Calu3 (cell line): Measurements from ENCODE around the gene RAPGEF1. TPM values are rescaled to one million over a fixed set of nuclear protein-coding genes. Genes with fewer than 3 reads are reported as not detected.
"Not testable (repeated sequence)": the region's sequence is repeated elsewhere in the genome, so short reads cannot be mapped to it uniquely, and the experiment has no call there.

Source experiments
- BruUV-seq: library from RNA; stranded (reverse); fragments of 400-500 nt; replicated peaks from 2 replicates; lab custom pipeline; 2021; lab: Mats Ljungman, UMichigan
- CTCF ChIA-PET: fragments of 300-600 bp; sonication (Branson Sonifier 250); formaldehyde crosslinking; loops from one replicate; lab custom pipeline; 2022; ENCODE audit warnings: antibody characterized with exemption; lab: Charles Lee
- DNase-seq: peaks from one replicate; pipeline ENCODE4 v3.0.0; 2022
- H3K27ac Mint-ChIP-seq: one replicate; pipeline ENCODE4 v1.8.0; 2022; ENCODE audit warnings: mixed read lengths; ENCODE audit not compliant: unreplicated experiment
- H3K27me3 Mint-ChIP-seq: one replicate; pipeline ENCODE4 v1.8.0; 2022; ENCODE audit warnings: mixed read lengths; ENCODE audit not compliant: unreplicated experiment
- H3K36me3 Mint-ChIP-seq: one replicate; pipeline ENCODE4 v1.8.0; 2022; ENCODE audit warnings: mild to moderate bottlenecking, moderate library complexity, mixed read lengths; ENCODE audit not compliant: insufficient read depth, unreplicated experiment
- H3K4me1 Mint-ChIP-seq: one replicate; pipeline ENCODE4 v1.8.0; 2022; ENCODE audit warnings: mild to moderate bottlenecking, low read depth, mixed read lengths; ENCODE audit not compliant: unreplicated experiment
- H3K4me3 Mint-ChIP-seq: one replicate; pipeline ENCODE4 v1.8.0; 2022; ENCODE audit warnings: mild to moderate bottlenecking, low read depth, moderate library complexity, mixed read lengths; ENCODE audit not compliant: unreplicated experiment
- H3K9me3 Mint-ChIP-seq: one replicate; pipeline ENCODE4 v1.8.0; 2022; ENCODE audit warnings: low read depth, mixed read lengths; ENCODE audit not compliant: unreplicated experiment
- intact Hi-C: fragments of 100-400 bp; cut with micrococcal nuclease; formaldehyde crosslinking; loops from one replicate; pipeline ENCODE4 v1.10.0; 2022; ENCODE audit not compliant: unreplicated experiment
- total RNA-seq: library from RNA; stranded (reverse); gene quantifications from 2 replicates; pipeline ENCODE4 v1.2.3, GENCODE V29; 2022
- TF ChIP-seq, protein P1 (sequence below): fragments of 200-600 bp; IDR thresholded peaks from one replicate; pipeline ENCODE4 v1.8.0; 2022; ENCODE audit warnings: antibody characterized with exemption; ENCODE audit not compliant: unreplicated experiment

Gene RAPGEF1
- total RNA-seq, 1 experiment from 2014 or later = 32.5 TPM

DNA sequence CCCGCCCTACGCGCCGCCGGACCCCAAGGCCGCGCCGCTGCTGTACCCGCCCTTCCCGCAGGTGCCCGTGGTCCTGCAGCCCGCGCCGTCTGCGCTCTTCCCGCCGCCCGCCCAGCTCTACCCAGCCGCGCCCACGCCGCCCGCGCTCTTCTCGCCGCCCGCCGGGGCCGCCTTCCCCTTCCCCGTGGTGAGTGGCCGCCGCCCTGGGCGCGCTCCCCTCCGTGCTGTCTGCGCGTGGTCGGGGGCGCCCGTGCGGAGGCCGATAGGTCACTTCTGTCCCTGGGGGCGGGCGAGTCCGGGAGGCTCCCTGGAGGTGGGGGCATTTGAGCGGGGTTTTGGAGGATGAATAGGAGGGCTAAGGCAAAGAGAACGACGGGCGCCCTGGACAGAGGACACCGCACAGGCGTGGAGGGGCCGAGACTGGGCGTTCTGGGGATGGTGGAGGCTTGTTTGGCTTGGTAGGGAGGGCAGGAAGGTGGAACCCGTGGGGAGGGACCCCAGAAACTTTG is 185.0 kb downstream of the RAPGEF1 start:
- no peaks in the 10 kb centered on the region for H3K9me3 Mint-ChIP-seq
- TF ChIP-seq, protein P1, sequence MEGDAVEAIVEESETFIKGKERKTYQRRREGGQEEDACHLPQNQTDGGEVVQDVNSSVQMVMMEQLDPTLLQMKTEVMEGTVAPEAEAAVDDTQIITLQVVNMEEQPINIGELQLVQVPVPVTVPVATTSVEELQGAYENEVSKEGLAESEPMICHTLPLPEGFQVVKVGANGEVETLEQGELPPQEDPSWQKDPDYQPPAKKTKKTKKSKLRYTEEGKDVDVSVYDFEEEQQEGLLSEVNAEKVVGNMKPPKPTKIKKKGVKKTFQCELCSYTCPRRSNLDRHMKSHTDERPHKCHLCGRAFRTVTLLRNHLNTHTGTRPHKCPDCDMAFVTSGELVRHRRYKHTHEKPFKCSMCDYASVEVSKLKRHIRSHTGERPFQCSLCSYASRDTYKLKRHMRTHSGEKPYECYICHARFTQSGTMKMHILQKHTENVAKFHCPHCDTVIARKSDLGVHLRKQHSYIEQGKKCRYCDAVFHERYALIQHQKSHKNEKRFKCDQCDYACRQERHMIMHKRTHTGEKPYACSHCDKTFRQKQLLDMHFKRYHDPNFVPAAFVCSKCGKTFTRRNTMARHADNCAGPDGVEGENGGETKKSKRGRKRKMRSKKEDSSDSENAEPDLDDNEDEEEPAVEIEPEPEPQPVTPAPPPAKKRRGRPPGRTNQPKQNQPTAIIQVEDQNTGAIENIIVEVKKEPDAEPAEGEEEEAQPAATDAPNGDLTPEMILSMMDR = no peak

DNA sequence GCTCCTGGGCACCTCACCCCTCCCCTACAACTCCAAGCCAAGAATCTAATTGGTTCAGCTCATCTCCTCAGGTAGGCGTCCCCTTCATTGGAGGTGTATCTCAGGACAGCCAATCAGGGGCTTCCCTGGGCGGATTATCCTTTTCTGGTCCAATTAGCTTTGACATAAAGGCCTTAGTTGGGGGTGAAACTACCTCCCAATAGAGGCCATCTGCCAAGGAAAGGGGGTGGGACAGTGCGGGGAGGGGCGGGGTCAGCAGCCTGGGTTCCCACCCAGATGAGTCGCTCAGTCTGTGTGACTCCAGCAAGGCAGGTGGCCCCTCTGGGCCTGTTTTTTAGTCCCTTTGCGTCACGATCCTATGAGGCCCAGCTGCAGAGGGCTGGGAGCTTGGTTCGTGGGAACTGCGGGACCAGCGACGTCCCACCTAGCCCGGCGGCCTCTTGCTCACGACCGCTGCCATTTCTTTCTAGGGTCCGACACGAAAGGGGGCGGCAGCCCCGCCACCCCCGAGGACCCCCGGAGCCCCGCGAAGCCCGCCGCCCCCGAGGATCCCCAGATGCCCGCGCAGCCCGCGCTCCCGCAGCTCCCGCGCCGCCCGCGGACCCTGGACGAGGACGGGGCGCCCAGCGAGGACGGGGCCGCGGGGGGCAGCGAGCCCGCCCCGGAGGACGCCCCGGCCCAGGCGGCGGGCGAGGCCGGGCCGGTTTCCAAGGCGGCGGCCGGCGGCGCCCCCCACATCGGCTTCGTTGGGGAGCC is 185.6 kb downstream of the RAPGEF1 start:
- no TSS peak for BruUV-seq

More for the DNA sequence above, 185.0 kb downstream of the RAPGEF1 start:
- H3K27me3 Mint-ChIP-seq = peaks cover 49% of the 10 kb centered on the region
- H3K36me3 Mint-ChIP-seq = peaks cover 9% of the 10 kb centered on the region
- CTCF ChIA-PET = no interaction called here
- H3K27ac Mint-ChIP-seq = no peak overlapping the region
- DNase-seq = no peak
- no peak overlapping the region for H3K4me3 Mint-ChIP-seq
- BruUV-seq = no TSS peak
- intact Hi-C loops = no loop called here
- H3K4me1 Mint-ChIP-seq = no peaks in the 10 kb centered on the region

DNA sequence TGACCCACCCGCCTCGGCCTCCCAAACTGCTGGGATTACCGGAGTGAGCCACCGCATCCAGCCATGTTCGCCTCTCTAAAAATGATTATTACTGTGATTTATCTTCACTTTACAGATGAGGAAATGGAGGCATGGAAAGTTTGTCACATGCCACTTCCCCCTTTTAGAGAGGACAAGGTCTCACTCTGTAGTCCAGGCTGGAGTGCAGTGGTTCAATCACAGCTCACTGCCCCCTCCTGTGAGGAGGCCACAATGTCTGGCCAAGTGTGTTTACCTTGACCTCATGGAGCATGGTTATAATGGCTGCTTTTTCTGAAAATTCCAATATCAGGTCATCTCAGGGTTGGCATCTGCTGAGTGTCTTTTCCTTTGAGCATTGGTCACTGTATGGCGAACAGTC is 187.8 kb downstream of the RAPGEF1 start:
- Mint-ChIP-seq H3K27me3 (peaks cover 74% of the 10 kb centered on the region), H3K36me3 (peaks cover 9% of the 10 kb centered on the region), H3K4me3 (no peak overlapping the region), H3K9me3 (no peaks in the 10 kb centered on the region), H3K27ac (no peak overlapping the region), H3K4me1 (no peaks in the 10 kb centered on the region)
- no TSS peak for BruUV-seq
- no peak for DNase-seq
- TF ChIP-seq, protein P1 = no peak
- intact Hi-C loops = no loop called here
- CTCF ChIA-PET = no interaction called here

More for the DNA sequence above, 185.6 kb downstream of the RAPGEF1 start:
- peaks cover 9% of the 10 kb centered on the region for H3K36me3 Mint-ChIP-seq
- CTCF ChIA-PET = interaction anchor here (0.6 kb wide), 2 partner anchors 21 to 165 kb away, joined by 3 to 11 read pairs; no protein-coding TSS in a partner anchor
- no peaks in the 10 kb centered on the region for H3K9me3 Mint-ChIP-seq
- H3K27ac Mint-ChIP-seq = no peak overlapping the region
- no peak overlapping the region for H3K4me3 Mint-ChIP-seq
- intact Hi-C loops = no loop called here
- no peaks in the 10 kb centered on the region for H3K4me1 Mint-ChIP-seq
- TF ChIP-seq, protein P1 = no peak
- peaks cover 56% of the 10 kb centered on the region for H3K27me3 Mint-ChIP-seq
- DNase-seq = no peak

DNA sequence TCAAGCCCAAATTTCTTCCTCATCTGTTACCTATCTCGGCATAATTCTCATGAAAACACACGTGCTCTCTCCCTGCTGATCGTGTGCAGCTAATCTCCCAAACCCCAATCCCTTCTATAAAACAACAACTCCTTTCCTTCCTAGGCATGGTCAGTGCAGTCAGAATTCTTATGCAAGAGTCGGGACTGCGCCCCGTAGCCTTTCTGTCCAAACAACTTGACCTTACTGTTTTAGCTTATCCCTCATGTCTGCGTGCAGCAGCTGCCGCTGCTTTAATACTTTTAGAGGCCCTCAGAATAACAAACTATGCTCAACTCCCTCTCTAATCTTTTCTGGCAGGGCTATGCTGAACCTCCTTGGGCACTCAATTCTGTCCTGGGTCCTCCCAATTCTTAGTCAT is 189.4 kb downstream of the RAPGEF1 start:
- peaks cover 63% of the 10 kb centered on the region for H3K27me3 Mint-ChIP-seq
- BruUV-seq, H3K9me3 Mint-ChIP-seq, DNase-seq, H3K36me3 Mint-ChIP-seq, H3K4me3 Mint-ChIP-seq, intact Hi-C loops, CTCF ChIA-PET, H3K27ac Mint-ChIP-seq, H3K4me1 Mint-ChIP-seq: not testable (repeated sequence)

DNA sequence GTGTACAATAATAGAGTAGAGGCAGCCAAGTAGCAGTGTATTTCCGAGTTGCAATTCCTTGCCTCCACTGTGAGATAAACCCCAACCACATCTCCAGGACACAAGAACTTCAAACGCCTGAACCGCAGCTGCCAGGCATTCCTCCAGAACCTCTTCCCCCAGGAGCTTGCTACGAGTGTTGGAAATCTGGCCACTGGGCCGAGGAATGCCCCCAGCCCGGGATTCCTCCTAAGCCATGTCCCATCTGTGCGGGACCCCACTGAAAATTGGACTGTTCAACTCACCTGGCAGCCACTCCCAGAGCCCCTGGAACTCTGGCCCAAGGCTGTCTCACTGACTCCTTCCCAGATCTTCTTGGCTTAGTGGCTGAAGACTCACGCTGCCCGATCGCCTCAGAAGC is 190.7 kb downstream of the RAPGEF1 start:
- H3K9me3 Mint-ChIP-seq, intact Hi-C loops, BruUV-seq, H3K4me1 Mint-ChIP-seq, H3K36me3 Mint-ChIP-seq, H3K4me3 Mint-ChIP-seq, H3K27ac Mint-ChIP-seq, CTCF ChIA-PET, DNase-seq: not testable (repeated sequence)
- H3K27me3 Mint-ChIP-seq = peaks cover 63% of the 10 kb centered on the region
